Vagina (tissue), 2 donors: Measurements from ENCODE around the gene GAMT.

ENCODE experiments used
- CTCF ChIP-seq, 3 experiments: fragments of 450-650 bp in 2 of 3; fragments of 200-600 bp in 1 of 3; sonication (generic) in 1 of 3; IDR thresholded peaks; one replicate each; pipeline ENCODE4 v1.5.1; 2017 to 2019; ENCODE audit warnings: antibody characterized with exemption in 3 of 3, mild to moderate bottlenecking in 2 of 3, moderate library complexity in 2 of 3
- POLR2A ChIP-seq, 2 donors: fragments of 450-650 bp; IDR thresholded peaks; one replicate each; pipeline ENCODE4 v1.6.1; 2017; ENCODE audit warnings: antibody characterized with exemption in 2 of 2, mild to moderate bottlenecking in 2 of 2, moderate library complexity in 2 of 2
- POLR2AphosphoS5 ChIP-seq, 2 donors: sonication (generic); formaldehyde crosslinking; IDR thresholded peaks; one replicate each; pipeline ENCODE4 v1.9.0; 2017; ENCODE audit warnings: antibody characterized with exemption in 2 of 2, mild to moderate bottlenecking in 2 of 2, low read depth in 1 of 2; ENCODE audit not compliant: insufficient read depth in 1 of 2

GRCh38 chr19:1401889-1402217 is 511 bp upstream of the GAMT start:
- TF ChIP-seq CTCF (IDR thresholded peaks at IDR 0.05) (no peak), POLR2AphosphoS5 (IDR thresholded peaks at IDR 0.05; ENCODE audit: insufficient read depth in 1 of 2, low read depth in 1 of 2) (no peak), POLR2A (IDR thresholded peaks at IDR 0.05) (no peak)
